Small intestine (tissue), 7 donors: ENCODE results near the gene JARID2. TPM values are rescaled to one million over a fixed set of nuclear protein-coding genes. Genes with fewer than 3 reads are reported as not detected.

ENCODE experiments used
- DNase-seq, 2 donors: peaks; one replicate each; pipeline versions ENCODE4 v3.0.0 to v3.0.0-alpha.2; 2013
- FAIRE-seq: peaks from 2 replicates; lab custom pipeline; 2012; peaks lifted over from hg19 to GRCh38; lab: Jason Lieb, UNC
- H3K27ac ChIP-seq, 3 donors: one replicate each; pipeline ENCODE4 v1.5.1; 2013; ENCODE audit warnings: low read length in 2 of 3, mild to moderate bottlenecking in 2 of 3, control low read depth in 1 of 3, inconsistent platforms in 1 of 3, low read depth in 1 of 3, moderate library complexity in 1 of 3
- H3K27me3 ChIP-seq, 3 donors: one replicate each; pipeline ENCODE4 v1.6.1; 2013; ENCODE audit warnings: low read length in 3 of 3, inconsistent platforms in 1 of 3; ENCODE audit not compliant: control insufficient read depth in 3 of 3, insufficient read depth in 3 of 3
- H3K36me3 ChIP-seq, 3 donors: one replicate each; pipeline ENCODE4 v1.6.1; 2013; ENCODE audit warnings: low read length in 3 of 3, inconsistent platforms in 1 of 3, low read depth in 1 of 3, mild to moderate bottlenecking in 1 of 3, moderate library complexity in 1 of 3; ENCODE audit not compliant: control insufficient read depth in 3 of 3, insufficient read depth in 2 of 3
- H3K4me1 ChIP-seq, 3 donors: one replicate each; pipeline ENCODE4 v1.6.1; 2013; ENCODE audit warnings: low read length in 2 of 3, inconsistent platforms in 1 of 3, low read depth in 1 of 3, mild to moderate bottlenecking in 1 of 3, moderate library complexity in 1 of 3; ENCODE audit not compliant: control insufficient read depth in 3 of 3, insufficient read depth in 2 of 3
- H3K4me3 ChIP-seq, 3 donors: one replicate each; pipeline ENCODE4 v1.5.1; 2013; ENCODE audit warnings: low read length in 3 of 3, control low read depth in 1 of 3, inconsistent platforms in 1 of 3, low read depth in 1 of 3, mild to moderate bottlenecking in 1 of 3, moderate library complexity in 1 of 3
- H3K9me3 ChIP-seq, 2 donors: one replicate each; pipeline ENCODE4 v1.6.1; 2013; ENCODE audit warnings: low read depth in 1 of 2, low read length in 1 of 2; ENCODE audit not compliant: control insufficient read depth in 2 of 2, insufficient read depth in 1 of 2
- WGBS, 3 donors: extraction: QIAGEN DNeasy Blood & Tissue Kit; methylation state at CpG; one replicate each; pipeline ENCODE4 v1.1.7; 2013; 5-methylcytosine and 5-hydroxymethylcytosine counted together
- polyA plus RNA-seq, 4 donors: library from polyadenylated mRNA; stranded (reverse) in 3 of 4; unstranded in 1 of 4; fragments of 200-250 nt in 3 of 4; fragments of 120-200 nt in 1 of 4; gene quantifications; one replicate each; pipeline versions ENCODE4 v1.2.1 to v1.2.3, GENCODE V29; 2013
- donor health status: healthy with polysubstance abuse.
- donor health status: control.
- donor health status: control.
- donor health status: Bipolar disorder and iron deficiency.
- donor health status: healthy.

The JARID2 gene
- polyA plus RNA-seq, 4 donors = 4.9 to 10.5 (median 6.7) TPM

GRCh38 chr6:15512721-15513120, 266.9 kb downstream of the JARID2 start:
- H3K27me3 ChIP-seq = no peaks in the 10 kb centered on the region
- peaks cover 2 to 90% (median 24%) of the 10 kb centered on the region in 3 donors for H3K36me3 ChIP-seq
- no peak for FAIRE-seq
- no peak for DNase-seq
- no peaks in the 10 kb centered on the region for H3K4me1 ChIP-seq
- H3K4me3 ChIP-seq = no peak overlapping the region
- 94% methylated on average over 9 of the region's 9 CpGs for WGBS, 3 donors
- H3K9me3 ChIP-seq = no peaks in the 10 kb centered on the region
- H3K27ac ChIP-seq = no peak overlapping the region

GRCh38 chr6:15513131-15513771, 267.4 kb downstream of the JARID2 start:
- DNase-seq = no peak
- 93 to 96% (median 93%) methylated on average over 29 to 34 of the region's 34 CpGs for WGBS, 3 donors
- H3K4me1 ChIP-seq = no peaks in the 10 kb centered on the region
- H3K27me3 ChIP-seq = no peaks in the 10 kb centered on the region
- no peak overlapping the region for H3K4me3 ChIP-seq
- H3K27ac ChIP-seq = no peak overlapping the region
- no peak for FAIRE-seq
- H3K9me3 ChIP-seq = no peaks in the 10 kb centered on the region
- H3K36me3 ChIP-seq = peaks cover 7 to 91% (median 21%) of the 10 kb centered on the region in 3 donors

DNA sequence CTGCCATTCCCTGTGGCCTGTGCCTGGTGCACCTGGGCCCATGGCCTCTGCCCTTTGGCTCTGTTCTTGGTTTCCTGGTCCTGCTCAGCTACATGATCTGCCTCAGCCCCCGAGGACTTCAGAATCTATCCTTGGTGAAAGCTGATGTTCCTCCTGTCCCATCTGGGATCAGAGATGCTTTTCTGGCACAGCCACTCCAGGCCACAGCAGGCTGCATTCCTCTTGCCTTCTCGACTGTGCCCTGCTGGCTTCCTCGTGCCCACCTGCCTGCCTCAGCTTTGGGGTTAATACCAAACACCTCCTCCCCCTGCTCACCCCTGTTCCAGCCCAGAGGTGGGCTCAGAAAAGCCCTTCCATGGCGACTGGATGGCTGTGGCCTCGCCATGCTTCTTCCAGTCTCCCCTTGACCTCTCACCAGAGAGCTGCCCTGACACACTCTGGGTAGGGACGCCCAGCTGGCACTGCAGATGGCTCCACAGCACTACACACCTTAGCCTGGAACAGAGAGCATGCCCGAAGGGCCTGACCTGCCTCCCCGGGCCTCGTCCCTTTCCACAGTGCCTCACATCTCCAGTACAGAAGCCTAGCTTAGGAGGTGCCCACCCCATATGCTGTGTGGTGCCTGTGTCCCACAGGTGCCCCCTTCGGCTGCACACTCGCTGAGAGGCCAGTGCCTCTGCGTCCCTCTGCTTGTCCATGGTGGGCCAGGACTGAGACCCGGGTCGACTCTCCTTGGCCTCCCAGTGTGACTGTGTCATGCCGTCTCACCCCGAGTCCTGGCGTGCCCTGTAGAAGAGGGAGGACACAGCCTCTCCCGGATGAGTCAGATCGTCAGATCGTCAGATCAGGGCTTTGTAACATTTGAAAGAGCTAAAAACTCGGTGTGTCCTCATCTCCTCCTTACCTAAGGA, 268.2 kb downstream of the JARID2 start:
- Histone ChIP-seq H3K36me3 (peaks cover 8 to 94% (median 21%) of the 10 kb centered on the region in 3 donors), H3K9me3 (no peaks in the 10 kb centered on the region), H3K27me3 (no peaks in the 10 kb centered on the region), H3K27ac (no peak overlapping the region), H3K4me1 (no peaks in the 10 kb centered on the region), H3K4me3 (no peak overlapping the region)
- FAIRE-seq (no peak), DNase-seq (no peak)
- whole genome bisulfite sequencing, 3 donors = 87 to 92% (median 91%) methylated on average over 21 of the region's 21 CpGs

- FAIRE-seq (no peak), DNase-seq (no peak)
- WGBS, 3 donors = 96 to 97% (median 97%) methylated on average over 6 of the region's 6 CpGs
- H3K4me1 ChIP-seq = no peaks in the 10 kb centered on the region
- H3K36me3 ChIP-seq = peaks cover 8 to 94% (median 20%) of the 10 kb centered on the region in 3 donors
- no peaks in the 10 kb centered on the region for H3K27me3 ChIP-seq
- H3K27ac ChIP-seq = no peak overlapping the region
- H3K9me3 ChIP-seq = no peaks in the 10 kb centered on the region
- H3K4me3 ChIP-seq = no peak overlapping the region
Observed at GRCh38 chr6:15515226-15515625, 269.4 kb downstream of the JARID2 start.

- Histone ChIP-seq H3K27ac (no peak overlapping the region), H3K4me3 (no peak overlapping the region), H3K4me1 (no peaks in the 10 kb centered on the region), H3K27me3 (no peaks in the 10 kb centered on the region), H3K9me3 (no peaks in the 10 kb centered on the region), H3K36me3 (peaks cover 10 to 92% (median 23%) of the 10 kb centered on the region in 3 donors)
- WGBS, 3 donors = 84 to 89% (median 86%) methylated on average over 18 of the region's 18 CpGs
- DNase-seq (no peak), FAIRE-seq (no peak)
Observed at GRCh38 chr6:15515660-15516375, 269.9 kb downstream of the JARID2 start.

DNA sequence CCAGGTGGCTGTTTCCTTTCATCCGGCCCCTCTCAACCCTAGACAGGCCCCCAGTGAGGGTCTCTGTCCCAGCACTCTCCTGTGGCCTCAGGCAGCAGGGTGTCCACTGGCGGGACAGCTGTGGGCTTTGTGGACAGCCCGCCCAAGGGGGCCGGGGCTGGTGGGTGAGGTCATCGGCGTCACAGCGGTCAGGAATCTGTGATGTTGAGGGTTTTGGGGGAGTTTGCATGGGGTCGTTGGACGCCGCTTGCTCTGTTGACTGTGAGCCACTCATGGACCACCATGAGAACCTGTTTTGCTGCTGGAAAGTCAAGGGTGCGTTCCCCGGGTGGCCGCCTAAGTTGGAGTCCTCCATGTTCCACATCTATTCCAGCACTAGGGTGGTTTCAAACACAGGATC, 270.5 kb downstream of the JARID2 start:
- Histone ChIP-seq H3K4me3 (no peak overlapping the region), H3K27ac (no peak overlapping the region), H3K9me3 (no peaks in the 10 kb centered on the region), H3K4me1 (no peaks in the 10 kb centered on the region), H3K36me3 (peaks cover 10 to 87% (median 23%) of the 10 kb centered on the region in 3 donors), H3K27me3 (no peaks in the 10 kb centered on the region)
- no peak for FAIRE-seq
- DNase-seq = no peak
- 96 to 100% (median 99%) methylated on average over 9 to 13 of the region's 13 CpGs for WGBS, 3 donors

GRCh38 chr6:15516923-15517560, 271.2 kb downstream of the JARID2 start:
- Histone ChIP-seq H3K4me1 (no peaks in the 10 kb centered on the region), H3K27me3 (no peaks in the 10 kb centered on the region), H3K36me3 (peaks cover 10 to 83% (median 19%) of the 10 kb centered on the region in 3 donors), H3K4me3 (no peak overlapping the region), H3K9me3 (no peaks in the 10 kb centered on the region), H3K27ac (no peak overlapping the region)
- 94 to 98% (median 95%) methylated on average over 27 to 29 of the region's 29 CpGs for WGBS, 3 donors
- FAIRE-seq (no peak), DNase-seq (no peak)

DNA sequence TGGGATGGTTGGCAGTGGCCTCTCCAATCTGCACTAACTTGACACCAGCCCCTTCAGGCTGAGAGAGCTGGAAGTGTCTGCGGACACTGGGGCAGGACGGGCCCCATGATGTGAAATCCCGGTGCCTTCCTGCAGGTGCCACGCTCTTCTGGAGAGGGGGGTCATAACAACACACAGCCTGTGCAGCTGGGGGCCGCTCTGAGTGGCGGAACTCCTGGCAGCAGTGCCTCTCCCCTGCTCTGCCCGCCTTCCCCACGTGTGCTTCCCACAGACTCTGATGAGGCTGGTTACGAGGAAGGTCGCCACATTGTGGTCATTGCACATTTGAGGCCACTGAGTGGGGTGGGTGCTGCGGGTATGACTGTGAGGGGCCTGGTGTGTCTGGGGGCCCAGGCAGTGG, 271.7 kb downstream of the JARID2 start:
- DNase-seq (no peak), FAIRE-seq (no peak)

More for the DNA sequence above, 271.7 kb downstream of the JARID2 start:
- Histone ChIP-seq H3K4me3 (no peak overlapping the region), H3K4me1 (no peaks in the 10 kb centered on the region), H3K9me3 (no peaks in the 10 kb centered on the region), H3K27me3 (no peaks in the 10 kb centered on the region), H3K36me3 (peaks cover 12 to 83% (median 20%) of the 10 kb centered on the region in 3 donors), H3K27ac (no peak overlapping the region)
- WGBS, 3 donors = 95 to 97% (median 96%) methylated on average over 11 of the region's 11 CpGs
